ENCODE data around the gene SDK2.

The SDK2 gene

DNA sequence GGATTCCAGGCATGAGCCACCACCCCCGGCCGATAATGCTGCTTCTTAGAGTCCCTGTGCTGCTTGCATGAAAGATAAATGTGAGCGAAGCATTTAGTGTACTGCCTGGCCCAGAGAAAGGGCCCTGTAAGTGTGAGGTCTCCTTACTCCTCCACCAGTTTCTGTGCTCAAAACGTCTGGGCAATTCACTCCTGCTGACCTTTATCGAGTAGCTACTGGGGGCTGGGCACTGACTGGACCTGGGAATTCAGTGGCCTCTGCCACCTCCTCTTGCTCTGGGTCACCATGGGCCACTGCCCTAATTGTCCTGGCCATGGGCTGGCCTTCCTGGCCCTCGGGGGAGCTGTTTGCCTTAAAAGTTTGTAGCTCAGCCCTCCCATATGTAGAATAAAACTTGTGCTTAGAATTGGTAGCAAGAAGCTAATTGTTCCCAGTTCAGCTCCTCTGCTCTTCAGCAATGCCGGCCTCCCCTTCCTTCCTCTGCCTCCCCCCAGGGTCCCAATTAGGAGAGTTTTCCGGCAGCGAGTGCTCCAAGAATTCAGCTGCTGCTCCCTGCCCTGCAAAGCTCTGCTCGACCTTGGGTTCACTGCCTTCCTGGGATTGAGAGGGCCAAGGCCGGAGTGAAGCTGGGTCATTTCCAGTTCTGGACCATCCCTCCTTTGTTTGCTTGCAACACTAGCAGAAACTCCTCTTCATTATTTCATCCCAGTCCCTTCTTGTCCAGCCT is 233.5 kb downstream of the SDK2 start:
- DNase-seq, result no peak

DNA sequence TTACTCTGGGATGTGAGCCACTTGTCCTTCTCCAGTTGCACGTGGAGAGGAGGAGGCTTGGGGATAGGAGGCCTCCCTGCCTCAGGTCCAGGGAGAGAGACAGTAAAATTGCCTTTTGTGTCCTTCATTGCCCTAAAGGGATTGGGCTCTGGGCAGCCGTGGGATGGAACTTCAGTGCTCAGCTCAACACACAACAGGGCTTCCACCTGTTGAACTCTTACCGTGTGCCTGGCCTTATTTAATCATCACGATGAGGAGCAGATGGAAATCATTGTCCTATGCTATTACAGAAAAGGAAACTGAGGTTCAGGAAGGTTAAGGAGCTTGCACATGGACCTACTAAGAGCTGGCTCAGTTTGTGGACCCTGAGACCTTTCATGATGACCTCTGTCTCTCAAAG is 240.0 kb downstream of the SDK2 start:
- no peak for DNase-seq

DNA sequence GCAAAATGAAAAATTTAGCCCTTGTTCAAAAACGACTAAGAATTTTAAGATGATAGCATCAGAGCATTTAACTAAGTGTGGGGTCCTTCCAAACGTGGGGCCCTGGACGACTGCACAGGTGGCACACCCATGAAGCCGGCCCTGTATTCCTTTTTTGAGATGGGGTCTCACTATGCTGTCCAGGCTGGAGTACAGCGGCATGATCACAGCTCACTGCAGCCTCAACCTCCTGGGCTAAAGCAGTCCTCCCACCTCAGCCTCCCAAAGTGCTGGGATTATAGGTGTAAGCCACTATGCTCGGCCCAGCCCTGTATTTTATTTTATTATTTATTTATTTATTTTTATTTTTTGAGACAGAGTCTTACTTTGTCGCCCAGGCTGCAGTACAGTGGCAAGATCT is 241.8 kb downstream of the SDK2 start:
- no peak for DNase-seq

DNA sequence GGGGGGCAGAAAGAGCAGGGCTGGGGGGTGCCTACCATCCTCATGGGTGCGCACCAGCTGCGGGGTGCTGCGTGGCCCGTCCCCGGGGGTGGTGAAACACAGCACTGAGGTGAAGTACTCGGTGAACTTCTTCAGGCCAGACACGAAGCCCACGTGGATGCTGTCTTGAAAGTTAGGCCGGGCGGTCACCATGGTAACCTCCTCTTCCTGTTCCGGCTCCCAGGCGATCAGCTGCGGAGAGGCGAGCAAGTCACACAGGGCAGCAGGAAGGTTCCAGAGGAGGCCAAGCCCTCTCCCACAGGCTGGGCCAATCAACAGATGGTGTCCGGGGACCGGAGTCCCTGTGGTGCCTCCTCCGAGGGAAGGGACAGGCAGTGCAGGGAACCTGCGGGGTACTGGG is 242.3 kb downstream of the SDK2 start:
- DNase-seq, result no peak

DNA sequence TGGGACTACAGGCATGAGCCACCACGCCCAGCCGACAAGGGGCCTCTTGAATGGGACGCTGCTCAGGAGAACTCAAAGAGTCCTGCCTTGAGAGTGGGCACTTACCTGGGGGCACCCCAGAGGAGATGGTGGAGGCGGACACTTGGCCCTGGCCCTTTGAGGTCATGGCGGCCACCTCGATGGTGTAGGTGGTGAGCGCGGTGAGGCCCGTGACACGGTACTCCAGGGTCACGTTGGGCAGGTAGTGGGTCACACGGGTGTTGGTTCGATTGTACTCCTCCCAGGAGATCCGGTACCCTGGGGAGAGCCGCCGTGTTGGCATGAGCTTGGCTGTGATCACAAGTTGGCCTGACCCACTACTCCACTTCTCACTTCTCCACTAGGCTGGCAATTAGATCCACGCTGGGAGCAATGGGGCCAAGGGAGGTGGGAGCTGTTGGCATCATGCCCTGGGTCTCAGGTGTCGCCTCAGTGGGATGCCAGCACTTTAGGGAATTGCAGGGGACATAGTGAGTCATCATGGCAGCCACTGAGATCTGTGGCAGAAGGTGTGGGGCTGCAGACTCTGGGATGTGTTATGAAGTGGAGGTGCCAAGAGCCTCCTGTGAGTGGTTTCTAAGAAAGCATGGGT is 243.2 kb downstream of the SDK2 start:
- DNase-seq, result no peak

DNA sequence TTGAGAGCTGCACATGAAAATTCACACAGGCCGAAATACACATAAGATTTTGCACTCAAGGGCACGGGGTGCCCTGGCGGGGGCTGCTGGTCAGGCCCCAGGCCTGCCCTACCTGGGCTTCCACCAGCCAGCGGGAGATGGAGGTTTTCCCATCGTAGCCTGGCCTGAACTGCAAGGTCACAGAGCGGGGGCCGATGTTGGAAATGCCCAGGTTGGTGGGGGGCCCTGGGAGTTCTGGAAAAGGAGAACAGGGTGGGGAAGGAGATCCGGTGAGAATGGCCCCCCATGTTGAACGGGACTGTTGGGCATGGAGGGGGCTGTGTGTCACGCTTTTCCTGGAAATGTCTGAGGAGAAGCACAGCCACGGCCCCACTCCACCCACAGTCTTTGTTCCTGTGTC is 245.2 kb downstream of the SDK2 start:
- DNase-seq, result no peak

DNA sequence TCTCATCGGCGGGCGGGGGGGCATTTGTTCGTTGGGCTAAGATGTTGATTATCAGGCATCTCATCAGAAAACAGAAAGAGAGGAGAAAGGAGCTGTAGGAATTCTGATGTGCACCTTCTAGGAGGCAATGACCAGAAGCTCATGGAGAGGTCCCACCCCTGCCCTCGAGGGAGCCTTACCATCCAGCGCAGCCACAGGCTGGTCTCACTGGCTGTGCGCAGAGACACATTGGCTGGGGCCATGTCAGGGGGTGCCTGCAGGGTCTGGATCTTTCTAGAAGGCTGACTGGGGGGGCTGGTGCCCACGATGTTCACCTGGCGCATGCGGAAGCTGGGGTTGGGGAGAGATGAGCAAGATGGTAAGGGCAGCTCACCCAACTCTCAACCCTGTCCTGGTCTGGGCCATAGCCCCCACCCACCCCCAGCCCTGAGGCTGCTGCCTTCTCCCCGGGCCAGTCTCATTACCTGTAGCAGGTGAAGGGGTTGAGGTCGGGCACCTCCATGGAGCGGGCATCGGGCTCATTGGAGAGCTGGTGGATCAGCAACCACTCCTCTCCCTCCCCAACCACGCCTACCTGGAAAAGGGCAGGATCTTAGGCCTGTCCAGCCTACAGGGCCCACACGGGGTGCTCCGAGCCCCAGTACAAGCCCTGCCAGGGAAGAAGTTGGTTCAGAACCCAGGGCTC is 246.2 kb downstream of the SDK2 start:
- no peak for DNase-seq

DNA sequence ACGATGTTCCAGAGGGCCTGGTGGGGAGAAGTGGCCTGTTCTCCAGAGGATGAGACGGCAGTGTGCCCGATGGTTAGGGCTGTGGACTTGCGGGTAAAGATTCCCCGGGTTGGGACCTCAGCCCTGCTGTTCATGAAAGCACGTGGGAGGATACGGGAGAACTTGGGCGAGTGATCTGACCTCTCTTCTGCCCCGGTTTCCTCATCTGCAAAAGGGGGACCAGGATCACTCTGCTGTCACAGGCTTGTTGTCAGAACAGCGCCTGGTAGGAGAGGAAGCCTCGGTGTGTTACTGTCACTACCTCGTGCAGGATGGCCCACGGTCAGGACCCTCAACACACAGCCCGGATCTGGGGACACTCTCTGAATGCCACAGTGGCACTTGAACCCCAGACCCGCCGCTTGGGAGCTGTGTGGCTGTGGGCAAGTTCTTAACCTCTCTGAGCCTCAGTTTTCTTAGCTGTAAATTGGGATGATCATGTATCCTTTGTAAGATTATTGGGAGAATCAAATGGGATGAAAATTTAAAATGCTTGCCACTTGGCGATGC is 246.9 kb downstream of the SDK2 start:
- DNase-seq, result no peak

DNA sequence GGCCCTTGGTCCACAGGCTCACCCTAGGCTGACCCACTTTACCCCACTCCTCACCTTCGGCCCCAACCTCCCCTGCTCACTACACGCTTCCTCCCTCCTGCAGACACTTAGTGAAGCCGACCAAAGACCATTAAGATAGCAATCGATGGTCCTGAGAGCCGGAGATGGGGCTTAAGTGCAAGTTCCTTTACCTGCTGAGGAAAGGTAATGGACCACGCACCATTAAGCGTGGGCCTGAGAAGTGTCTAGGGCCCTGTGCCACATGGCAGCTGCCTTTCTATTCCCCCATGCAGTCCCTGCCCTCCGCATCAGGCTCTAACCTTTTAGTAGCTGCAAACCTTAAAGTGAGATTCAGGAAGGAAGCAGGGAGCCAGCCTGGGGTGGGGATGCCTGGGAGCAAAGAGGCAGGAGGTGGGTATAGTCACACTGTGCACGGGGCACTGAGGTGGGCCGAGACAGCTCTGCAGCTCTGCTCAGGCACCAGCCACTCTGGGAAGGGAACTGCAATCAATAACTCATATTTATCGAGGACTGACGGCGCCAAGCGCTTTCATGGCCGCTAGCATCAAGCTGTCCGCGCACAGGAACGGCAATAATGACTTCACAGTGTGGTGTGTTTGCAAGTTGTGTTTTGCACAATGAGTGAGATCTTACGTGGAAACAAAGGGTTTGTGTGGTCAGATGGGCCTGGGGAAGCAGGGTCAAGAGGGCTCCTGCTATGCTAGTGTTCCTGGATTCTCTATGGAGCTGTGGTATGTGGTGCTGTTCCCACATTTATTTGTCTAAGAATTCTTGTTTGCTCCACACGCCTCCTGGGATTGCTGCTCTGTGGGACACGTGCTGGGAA is 247.6 kb downstream of the SDK2 start:
- no peak for DNase-seq

DNA sequence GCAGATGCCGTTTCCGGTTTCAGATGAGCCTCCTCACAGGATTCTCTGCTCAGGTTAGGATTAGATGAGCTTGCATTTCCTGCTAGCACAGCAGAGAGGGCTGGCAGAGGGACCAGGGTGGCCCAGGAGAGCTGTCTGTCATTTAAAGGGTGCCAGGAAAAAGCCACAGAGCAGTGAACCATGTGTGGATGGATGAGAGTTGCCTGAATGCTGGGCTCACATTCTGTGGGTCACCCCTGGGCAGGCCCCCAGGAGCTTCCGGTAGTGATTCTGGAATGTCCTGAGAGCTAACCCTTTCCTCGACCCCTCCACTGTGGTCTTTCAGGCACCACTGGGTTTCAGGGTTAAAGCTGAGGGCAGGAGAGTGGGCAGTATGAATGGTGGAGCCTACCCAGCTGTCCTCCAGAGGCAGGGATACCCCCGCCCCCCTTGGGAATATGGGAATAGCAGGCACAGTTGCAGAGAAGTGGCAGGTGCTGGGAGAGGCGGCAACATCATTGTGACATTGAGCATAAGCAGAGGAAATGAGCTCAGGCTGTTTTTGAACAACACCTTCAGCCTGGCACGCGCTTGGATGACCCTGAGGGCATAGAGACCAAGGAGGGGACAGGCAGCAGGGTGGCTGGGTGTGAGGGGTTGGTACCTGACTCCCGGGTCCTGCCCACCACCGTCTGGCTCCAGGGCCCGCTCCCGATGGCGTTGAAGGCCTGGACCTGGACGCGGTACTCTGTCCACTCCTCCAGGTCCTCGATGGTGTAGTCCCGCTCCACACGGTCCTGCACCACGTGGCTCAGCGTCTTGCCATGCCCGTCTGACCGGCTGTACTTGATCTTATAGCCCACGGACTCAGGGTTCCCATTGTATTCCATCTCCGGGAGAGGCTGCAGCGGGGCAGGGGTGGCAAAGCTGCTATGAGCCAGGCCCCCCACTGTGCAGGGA is 249.5 kb downstream of the SDK2 start:
- no peak for DNase-seq

DNA sequence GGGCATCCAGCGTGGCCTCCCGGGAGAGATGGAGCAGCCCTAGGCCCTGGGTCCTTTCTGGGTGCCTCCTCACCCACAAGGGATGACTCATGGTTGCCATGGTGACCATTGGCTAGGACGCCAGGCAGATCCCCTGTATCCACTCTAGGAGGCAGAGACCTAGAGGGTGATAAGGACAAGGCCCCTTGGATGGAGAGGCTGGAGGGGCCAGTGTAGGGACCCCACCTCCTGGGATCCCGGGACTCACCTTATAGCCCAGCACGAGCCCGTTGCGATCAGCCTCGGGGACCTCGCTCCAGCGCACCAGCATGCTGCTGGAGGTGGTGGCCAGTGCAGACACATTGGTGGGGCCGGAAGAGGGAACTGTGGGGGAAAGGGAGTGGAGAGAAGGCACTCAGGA is 250.3 kb downstream of the SDK2 start:
- DNase-seq, result no peak

DNA sequence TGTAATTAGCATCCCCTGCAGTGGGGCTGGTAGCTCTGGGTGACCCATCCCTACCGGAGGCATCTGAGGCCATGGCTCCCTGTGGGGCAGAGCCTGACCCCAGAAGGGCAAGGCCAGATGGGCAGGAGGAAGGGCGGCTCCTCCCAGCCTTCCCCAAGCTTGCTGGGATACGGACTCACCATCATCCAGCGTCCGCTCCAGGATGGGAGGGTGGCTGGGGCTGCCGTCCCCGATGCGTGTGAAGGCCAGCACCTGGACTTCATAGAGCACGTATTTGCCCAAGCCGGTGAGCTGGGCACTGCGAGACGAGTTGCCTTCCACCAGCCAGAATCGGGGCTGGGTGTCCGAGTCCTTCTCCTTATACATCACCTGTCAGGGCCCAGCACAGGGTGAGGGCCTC is 250.9 kb downstream of the SDK2 start:
- no peak for DNase-seq

DNA sequence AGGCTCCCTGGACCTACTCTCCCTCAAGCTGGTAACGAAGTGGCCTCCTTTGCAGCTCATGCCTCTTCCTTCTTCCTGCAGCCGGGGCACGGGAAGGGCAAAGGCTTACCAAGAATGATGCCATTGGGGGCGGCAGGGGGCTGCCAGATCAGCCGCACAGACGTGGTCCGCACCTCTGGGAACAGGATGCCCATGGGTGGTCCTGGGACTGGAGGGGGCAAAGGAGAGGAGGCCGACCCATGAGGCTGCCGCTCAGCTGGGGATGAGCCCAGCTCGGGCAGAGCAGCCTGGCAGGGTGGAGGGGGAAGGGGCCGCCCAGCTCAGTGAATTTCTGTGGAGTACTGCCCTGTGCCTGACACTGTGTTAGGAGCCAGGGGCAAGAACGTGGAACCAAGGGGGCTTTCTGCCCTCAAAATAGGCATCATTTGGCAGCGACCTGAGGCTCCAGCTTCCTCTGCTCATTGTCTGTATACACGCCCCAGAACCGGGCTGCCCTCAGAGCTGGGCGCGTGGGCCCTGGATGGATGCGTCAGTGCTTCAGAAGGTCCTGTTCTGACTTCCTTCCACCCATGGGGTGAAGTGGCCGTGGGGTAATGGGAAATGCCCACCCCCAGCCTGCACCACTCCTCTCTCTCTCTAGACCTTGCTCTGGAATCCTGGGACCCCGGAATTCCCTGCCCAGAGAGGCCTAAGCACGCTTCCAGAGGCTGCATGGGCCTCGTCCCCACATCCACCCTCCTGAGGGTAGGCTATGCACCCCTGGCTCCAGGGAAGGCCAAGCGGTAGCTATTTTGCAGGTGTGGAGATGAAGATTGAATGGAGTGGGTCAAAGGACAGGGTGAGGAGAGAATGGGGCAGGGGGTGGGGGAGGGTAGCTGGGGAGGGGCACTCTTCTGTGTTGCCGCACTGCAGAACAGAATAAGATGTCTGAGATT is 252.6 kb downstream of the SDK2 start:
- DNase-seq, result no peak

DNA sequence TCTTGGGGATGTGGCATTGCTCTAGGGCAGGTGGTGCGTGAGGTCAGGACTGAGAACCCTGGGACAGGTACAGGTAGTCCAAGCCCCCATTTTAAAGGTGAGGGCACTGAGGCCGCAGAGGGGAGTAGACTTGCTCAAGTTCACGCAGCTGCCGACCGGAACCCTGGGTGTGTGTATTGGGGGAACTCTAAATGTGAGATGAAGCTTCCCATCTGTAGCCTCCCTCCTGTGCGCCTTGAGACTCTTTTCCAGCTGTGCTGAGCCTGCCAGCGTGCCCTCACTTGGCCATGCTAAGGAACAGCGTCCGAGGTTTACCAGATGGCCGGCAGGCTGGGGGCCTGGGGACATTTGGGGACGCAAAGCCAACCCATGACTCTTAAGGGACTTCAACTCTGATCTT is 253.4 kb downstream of the SDK2 start:
- no peak for DNase-seq

DNA sequence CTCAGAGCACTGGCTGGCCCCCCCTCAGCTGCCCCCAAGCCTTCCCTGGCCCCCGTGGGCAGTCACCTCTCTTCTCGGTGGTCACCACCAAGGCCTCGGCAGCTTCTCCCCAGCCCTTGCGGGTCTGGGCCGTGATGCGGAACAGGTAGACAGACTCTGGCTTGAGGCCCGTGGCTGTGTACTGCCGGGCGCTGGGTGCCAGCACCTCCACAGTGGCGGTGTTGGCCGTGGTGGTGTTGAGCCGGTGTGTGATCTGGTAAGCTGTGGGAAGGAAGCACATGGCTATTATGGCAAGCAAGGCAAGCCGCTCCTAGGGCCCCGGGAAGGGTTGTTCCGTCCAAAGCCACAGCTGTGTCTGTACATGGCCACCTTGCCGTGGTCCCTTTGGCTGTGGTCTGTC is 254.0 kb downstream of the SDK2 start:
- no peak for DNase-seq

DNA sequence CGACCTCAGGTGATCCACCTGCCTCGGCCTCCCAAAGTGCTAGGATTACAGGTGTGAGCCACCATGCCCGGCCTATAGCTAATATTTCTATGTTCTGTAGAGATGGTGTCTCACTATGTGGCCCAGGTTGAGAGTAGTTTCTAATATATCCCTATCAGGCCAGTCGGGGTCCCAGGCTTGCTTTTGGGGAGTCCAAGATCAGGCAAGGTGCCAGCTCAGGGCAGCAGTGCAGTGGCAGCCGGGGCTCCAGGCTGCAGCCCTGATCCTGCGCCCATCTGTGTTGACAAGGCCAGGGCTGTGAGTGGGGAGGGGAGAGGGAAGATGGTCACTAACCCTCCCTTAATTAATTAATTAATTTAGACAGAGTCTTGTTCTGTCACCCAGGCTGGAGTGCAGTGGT is 254.8 kb downstream of the SDK2 start:
- DNase-seq, result no peak

DNA sequence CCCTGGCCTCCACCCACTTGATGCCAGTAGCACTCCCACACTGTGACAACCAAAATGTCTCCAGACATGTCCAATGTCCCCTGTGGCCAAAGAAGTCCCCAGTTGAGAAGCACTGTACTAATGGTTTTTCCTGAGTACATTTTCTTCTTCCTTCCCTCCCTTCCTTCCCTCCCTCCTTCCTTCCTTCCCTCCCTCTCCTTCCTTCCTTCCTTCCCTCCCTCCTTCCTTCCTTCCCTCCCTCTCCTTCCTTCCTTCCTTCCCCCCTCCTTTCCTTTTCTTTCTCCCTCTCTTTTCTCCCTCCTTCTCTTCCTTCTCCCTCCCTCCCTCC is 255.7 kb downstream of the SDK2 start:
- no peak for DNase-seq

DNA sequence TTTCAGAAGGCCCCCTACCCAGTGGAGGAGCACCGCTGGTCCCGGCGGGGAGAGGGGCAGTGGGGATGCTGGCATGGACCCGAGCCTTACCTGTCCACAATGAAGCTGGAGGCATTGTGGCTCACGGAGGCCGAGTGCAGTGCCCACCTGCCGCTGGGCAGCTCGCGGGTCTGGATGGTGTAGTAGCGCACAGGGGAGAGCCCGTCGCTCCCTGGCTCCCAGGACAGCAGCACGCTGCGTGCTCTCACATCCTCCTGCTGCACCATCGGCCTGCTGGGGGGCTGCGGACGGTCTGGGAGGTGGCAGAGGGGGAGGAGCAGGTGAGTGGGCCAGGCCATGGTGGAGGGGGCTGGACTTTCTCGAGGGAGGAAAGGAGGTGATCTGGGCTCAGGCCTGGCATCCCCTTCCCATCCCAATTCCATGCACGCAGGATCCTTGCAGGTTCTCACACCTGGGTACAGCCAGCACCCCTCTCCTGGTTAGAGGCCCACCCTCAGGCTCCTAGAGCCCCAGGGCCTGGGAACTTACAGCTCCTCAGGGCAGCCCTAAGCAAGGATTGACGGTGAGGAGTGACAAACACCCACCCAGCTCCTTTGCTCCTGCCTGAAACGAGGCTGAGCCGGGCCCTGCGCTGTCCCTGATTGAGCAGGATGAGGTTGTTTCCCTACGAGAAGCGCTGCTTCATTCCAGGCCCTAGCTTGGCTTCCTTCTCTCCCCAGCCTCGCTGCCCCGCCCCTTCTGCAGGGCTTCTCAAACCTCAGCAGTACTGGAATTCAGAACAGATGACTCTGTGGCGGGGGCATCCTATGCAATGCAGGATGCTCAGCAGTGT is 256.3 kb downstream of the SDK2 start:
- DNase-seq, result no peak

DNA sequence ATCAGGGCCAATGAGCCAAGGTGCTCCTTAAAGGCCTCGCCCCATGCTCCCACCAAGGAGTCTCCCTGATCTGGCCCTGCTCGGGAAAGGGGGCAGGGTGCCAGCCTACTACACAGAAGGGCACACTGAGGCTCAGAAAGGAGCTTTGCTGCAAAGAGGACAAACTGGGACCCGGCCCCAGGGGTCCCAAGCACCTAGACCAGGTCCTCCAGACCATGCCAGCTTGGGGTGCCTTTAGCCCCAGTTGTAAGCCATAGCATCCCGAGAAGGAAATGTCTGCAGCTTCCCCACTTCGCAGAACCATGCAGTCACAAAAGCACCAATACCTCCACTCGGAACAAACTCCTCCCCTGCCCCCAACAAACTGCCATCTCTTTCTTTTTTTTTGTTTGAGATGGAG is 257.7 kb downstream of the SDK2 start:
- no peak for DNase-seq

DNA sequence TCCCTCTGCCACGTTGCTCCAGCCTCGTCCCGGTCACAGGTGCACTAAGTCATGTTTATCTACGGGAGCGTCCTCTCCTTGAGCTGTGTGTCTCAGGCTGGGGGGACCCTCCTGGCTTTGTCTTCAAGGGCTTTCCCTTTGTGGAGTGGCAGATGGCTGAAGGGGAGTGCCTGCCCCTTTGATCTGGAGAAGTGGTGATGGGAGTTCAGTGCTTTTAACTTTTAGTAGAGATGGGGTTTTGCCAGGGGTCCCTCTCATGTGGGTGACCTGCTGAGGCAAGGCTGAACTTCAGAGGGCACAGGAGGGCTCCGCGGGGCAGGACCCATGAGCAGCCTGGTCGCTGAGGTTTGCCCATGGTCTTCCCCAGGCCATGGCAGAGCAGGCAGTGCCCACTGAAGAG is 259.3 kb downstream of the SDK2 start:
- no peak for DNase-seq

All from cortex of kidney (tissue), 1 donor.